Common myeloid progenitor, CD34-positive (primary cell): ENCODE data around the gene OARD1.

ENCODE experiments used
- CTCF ChIA-PET: fragments of 350-600 bp; sonication (Branson Sonifier 250); formaldehyde crosslinking; loops from one replicate; lab custom pipeline; 2021; ENCODE audit warnings: antibody characterized with exemption; lab: Charles Lee
- POLR2A ChIA-PET: fragments of 350-600 bp; sonication (Branson Sonifier 250); formaldehyde crosslinking; loops from one replicate; lab custom pipeline; 2021; ENCODE audit warnings: antibody characterized with exemption; lab: Charles Lee
- DNase-seq, 3 donors: peaks; one replicate each; pipeline versions ENCODE4 v3.0.0 to v3.0.0-alpha.2; 2013
- H3K27ac ChIP-seq, 2 experiments: 1 replicate in 1 of 2; 2 replicates in 1 of 2; pipeline ENCODE4 v1.7.0; 2013; ENCODE audit warnings: inconsistent platforms in 2 of 2, low read length in 2 of 2, mild to moderate bottlenecking in 2 of 2, low read depth in 1 of 2, moderate library complexity in 1 of 2; ENCODE audit not compliant: severe bottlenecking in 2 of 2, insufficient read depth in 1 of 2, poor library complexity in 1 of 2
- H3K27me3 ChIP-seq, 5 experiments: replicated peaks in 2 of 5; 1 replicate in 3 of 5; 2 replicates in 2 of 5; pipeline versions ENCODE4 v1.6.1 to v1.7.0; 2013; ENCODE audit warnings: low read length in 4 of 5, mild to moderate bottlenecking in 2 of 5, moderate library complexity in 2 of 5, inconsistent platforms in 1 of 5; ENCODE audit not compliant: insufficient read depth in 5 of 5, control insufficient read depth in 4 of 5
- H3K36me3 ChIP-seq, 4 experiments: 1 replicate in 2 of 4; 2 replicates in 2 of 4; pipeline versions ENCODE4 v1.6.1 to v1.7.0; 2013; ENCODE audit warnings: low read length in 3 of 4, control low read depth in 1 of 4, mild to moderate bottlenecking in 1 of 4; ENCODE audit not compliant: control insufficient read depth in 4 of 4, insufficient read depth in 4 of 4
- H3K4me1 ChIP-seq, 4 experiments: 1 replicate in 3 of 4; 2 replicates in 1 of 4; pipeline versions ENCODE4 v1.6.1 to v1.7.1; 2013; ENCODE audit warnings: low read length in 3 of 4, mild to moderate bottlenecking in 3 of 4, control low read depth in 1 of 4, inconsistent platforms in 1 of 4, moderate library complexity in 1 of 4; ENCODE audit not compliant: control insufficient read depth in 4 of 4, insufficient read depth in 4 of 4; ENCODE audit errors: control extremely low read depth in 1 of 4
- H3K4me3 ChIP-seq, 7 experiments: 1 replicate in 4 of 7; 2 replicates in 3 of 7; pipeline versions ENCODE4 v1.5.1 to v1.7.0; 2013; ENCODE audit warnings: mild to moderate bottlenecking in 7 of 7, low read length in 6 of 7, moderate library complexity in 6 of 7, inconsistent platforms in 2 of 7, low read depth in 2 of 7, control low read depth in 1 of 7; ENCODE audit not compliant: insufficient read depth in 4 of 7, control insufficient read depth in 1 of 7; ENCODE audit errors: extremely low read depth in 1 of 7
- H3K9me3 ChIP-seq, 5 experiments: 1 replicate in 4 of 5; 2 replicates in 1 of 5; pipeline versions ENCODE4 v1.6.1 to v1.7.1; 2013; ENCODE audit warnings: low read length in 4 of 5, mild to moderate bottlenecking in 2 of 5, inconsistent platforms in 1 of 5, low read depth in 1 of 5, moderate library complexity in 1 of 5; ENCODE audit not compliant: control insufficient read depth in 4 of 5, insufficient read depth in 2 of 5; ENCODE audit errors: control extremely low read depth in 1 of 5
- WGBS: methylation state at CpG from one replicate; pipeline ENCODE4 v1.1.5; 2013; ENCODE audit not compliant: insufficient coverage; 5-methylcytosine and 5-hydroxymethylcytosine counted together

The OARD1 gene

GRCh38 chr6:41051873-41052272, 20.3 kb downstream of the OARD1 start:
- ChIA-PET POLR2A (no interaction called here), CTCF (interaction anchor here (1.0 to 10.6 kb wide), 2 partner anchors 10 to 18 kb away, joined by 3 to 82 read pairs; partner anchors contain the start of genes TSPO2 and UNC5CL)
- 56% methylated on average over 5 of the region's 5 CpGs for WGBS

DNA sequence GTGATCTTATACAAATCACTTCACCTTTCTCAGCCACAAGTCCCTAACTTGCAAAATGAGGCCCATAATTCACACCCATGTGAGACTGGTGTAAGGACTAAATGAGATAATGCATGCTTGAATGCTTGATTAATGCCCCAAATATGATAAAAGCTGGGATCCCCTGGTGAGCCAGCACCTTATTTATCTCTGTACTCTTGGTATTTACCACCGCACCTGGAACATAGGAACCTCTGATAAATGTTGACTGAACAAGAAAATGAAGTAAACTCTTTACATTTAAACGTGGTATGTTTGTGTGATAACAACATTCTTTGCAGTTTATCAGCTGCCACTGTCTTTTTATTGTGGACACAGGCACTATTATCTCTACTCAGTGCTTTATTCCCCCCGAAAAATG, 21.6 kb downstream of the OARD1 start:
- CTCF ChIA-PET: interaction anchor here (0.7 to 10.6 kb wide), 3 partner anchors 8 to 22 kb away, joined by 3 to 82 read pairs (median 4); partner anchors contain the start of genes TSPO2 and UNC5CL
- Histone ChIP-seq H3K4me3 (no peak overlapping the region), H3K27ac (no peak overlapping the region), H3K27me3 (peaks cover 0 to 2% (median 0%) of the 10 kb centered on the region in 5 experiments), H3K36me3 (peaks cover 0 to 3% (median 0%) of the 10 kb centered on the region in 4 experiments), H3K9me3 (no peaks in the 10 kb centered on the region), H3K4me1 (peaks cover 2 to 25% (median 8%) of the 10 kb centered on the region in 4 experiments)
- 89% methylated on average over 1 of the region's 3 CpGs for WGBS
- DNase-seq: no peak
- POLR2A ChIA-PET: no interaction called here

More at GRCh38 chr6:41051873-41052272, 20.3 kb downstream of the OARD1 start:
- Histone ChIP-seq H3K4me3 (no peak overlapping the region), H3K27me3 (peaks cover 0 to 2% (median 0%) of the 10 kb centered on the region in 5 experiments), H3K36me3 (peaks cover 0 to 3% (median 0%) of the 10 kb centered on the region in 4 experiments), H3K9me3 (no peaks in the 10 kb centered on the region), H3K4me1 (peaks cover 2 to 26% (median 8%) of the 10 kb centered on the region in 4 experiments), H3K27ac (no peak overlapping the region)
- DNase-seq: peak in 2 of 3 donors; percentile 48 to 63

GRCh38 chr6:41049955-41050354, 22.2 kb downstream of the OARD1 start:
- H3K4me1 ChIP-seq: peaks cover 0 to 19% (median 5%) of the 10 kb centered on the region in 4 experiments
- POLR2A ChIA-PET: no interaction called here
- 88% methylated on average over 7 of the region's 7 CpGs for WGBS
- H3K27ac ChIP-seq: no peak overlapping the region
- peaks cover 0 to 2% (median 0%) of the 10 kb centered on the region in 5 experiments for H3K27me3 ChIP-seq
- DNase-seq: no peak
- peaks cover 0 to 3% (median 0%) of the 10 kb centered on the region in 4 experiments for H3K36me3 ChIP-seq
- no peak overlapping the region for H3K4me3 ChIP-seq
- H3K9me3 ChIP-seq: no peaks in the 10 kb centered on the region
- CTCF ChIA-PET: interaction anchor here (1.2 to 10.6 kb wide), 4 partner anchors 8 to 21 kb away, joined by 3 to 82 read pairs (median 10); partner anchors contain the start of genes TSPO2 and UNC5CL

GRCh38 chr6:41049521-41049920, 22.6 kb downstream of the OARD1 start:
- Histone ChIP-seq H3K36me3 (peaks cover 0 to 3% (median 0%) of the 10 kb centered on the region in 4 experiments), H3K9me3 (no peaks in the 10 kb centered on the region), H3K27ac (no peak overlapping the region), H3K27me3 (peaks cover 0 to 2% (median 0%) of the 10 kb centered on the region in 5 experiments), H3K4me1 (peaks cover 0 to 18% (median 5%) of the 10 kb centered on the region in 4 experiments), H3K4me3 (no peak overlapping the region)
- no peak for DNase-seq
- WGBS: 90% methylated on average over 1 of the region's 1 CpG
- POLR2A ChIA-PET: no interaction called here
- CTCF ChIA-PET: interaction anchor here (0.9 to 10.6 kb wide), 4 partner anchors 7 to 44 kb away, joined by 3 to 82 read pairs (median 10); partner anchors contain the start of genes TSPO2 and UNC5CL

DNA sequence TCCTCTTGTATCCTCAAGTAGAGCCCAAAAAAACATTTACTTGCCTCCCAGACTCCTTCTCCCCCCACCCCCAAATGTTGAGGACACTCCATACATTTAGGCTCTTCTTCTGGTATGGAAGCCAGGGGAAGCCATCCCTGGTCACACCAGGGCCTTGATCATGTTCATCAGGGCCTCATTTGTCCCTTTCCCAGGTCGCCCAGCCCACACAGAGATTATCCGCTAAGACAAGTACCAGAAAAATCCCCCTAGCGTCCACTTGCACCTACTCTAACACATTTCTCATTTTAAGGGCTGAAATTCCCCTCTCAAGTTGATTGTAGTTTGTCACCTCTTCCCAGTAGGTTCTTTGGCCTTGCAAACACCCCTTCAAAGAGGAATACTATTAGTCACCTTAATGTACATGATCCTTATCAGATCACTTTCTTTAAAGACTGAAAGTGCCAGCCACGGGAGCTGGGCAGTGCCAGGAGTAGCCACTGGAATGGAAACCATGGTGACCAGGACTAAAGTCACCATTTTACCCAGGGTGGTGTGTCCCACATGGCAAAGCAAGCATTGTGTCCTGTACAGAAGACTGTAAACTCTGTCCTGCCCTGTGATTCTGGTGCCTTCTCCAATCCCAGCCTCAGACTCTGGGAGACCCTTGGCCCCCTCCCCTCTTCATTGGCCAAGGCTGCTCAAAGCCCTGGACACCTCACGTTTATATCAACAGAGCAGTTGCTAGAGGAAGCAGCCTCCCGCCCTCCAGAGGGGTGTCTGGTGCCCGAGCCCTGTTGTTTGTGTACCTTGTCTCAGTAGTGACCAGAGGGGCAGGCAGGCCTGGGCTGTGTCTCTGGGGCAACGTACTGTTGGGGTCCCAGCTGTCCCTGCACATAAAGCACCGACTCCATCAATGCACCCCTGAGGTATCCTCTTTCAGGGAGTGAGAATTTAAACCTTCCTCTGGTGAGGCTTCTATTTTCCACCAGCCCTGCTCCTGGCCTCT, 24.1 kb downstream of the OARD1 start:
- Histone ChIP-seq H3K27ac (no peak overlapping the region), H3K27me3 (peaks cover 0 to 2% (median 0%) of the 10 kb centered on the region in 5 experiments), H3K9me3 (no peaks in the 10 kb centered on the region), H3K4me3 (no peak overlapping the region), H3K36me3 (peaks cover 0 to 3% (median 0%) of the 10 kb centered on the region in 4 experiments), H3K4me1 (peaks cover 0 to 18% (median 5%) of the 10 kb centered on the region in 4 experiments)
- ChIA-PET POLR2A (no interaction called here), CTCF (interaction anchor here (1.5 to 10.6 kb wide), 3 partner anchors 6 to 11 kb away, joined by 5 to 82 read pairs (median 17); partner anchors contain the start of genes TSPO2 and UNC5CL)
- DNase-seq: no peak
- 95% methylated on average over 7 of the region's 9 CpGs for WGBS

GRCh38 chr6:41047306-41047705, 24.9 kb downstream of the OARD1 start:
- ChIA-PET POLR2A (no interaction called here), CTCF (interaction anchor here (1.5 to 10.6 kb wide), 3 partner anchors 5 to 10 kb away, joined by 5 to 82 read pairs (median 17); partner anchors contain the start of genes TSPO2 and UNC5CL)
- DNase-seq: no peak
- Histone ChIP-seq H3K4me3 (no peak overlapping the region), H3K36me3 (peaks cover 0 to 3% (median 0%) of the 10 kb centered on the region in 4 experiments), H3K27me3 (peaks cover 0 to 2% (median 0%) of the 10 kb centered on the region in 5 experiments), H3K27ac (no peak overlapping the region), H3K9me3 (no peaks in the 10 kb centered on the region), H3K4me1 (peaks cover 0 to 11% (median 4%) of the 10 kb centered on the region in 4 experiments)
- 100% methylated on average over 2 of the region's 2 CpGs for WGBS
